HUES64 (cell line): ENCODE measurements around the gene KRTAP5-1.
"Not testable (repeated sequence)": the region's sequence is repeated elsewhere in the genome, so short reads cannot be mapped to it uniquely, and the experiment has no call there.

Experiments used
- H3K27ac ChIP-seq: 2 replicates; pipeline ENCODE4 v1.7.0; 2013; ENCODE audit warnings: low read depth, low read length, inconsistent platforms
- H3K27me3 ChIP-seq: 2 replicates; pipeline ENCODE4 v1.6.1; 2013; ENCODE audit warnings: mild to moderate bottlenecking, low read length; ENCODE audit not compliant: insufficient read depth
- H3K36me3 ChIP-seq: 2 replicates; pipeline ENCODE4 v1.6.1; 2013; ENCODE audit warnings: mild to moderate bottlenecking, low read length; ENCODE audit not compliant: insufficient read depth
- H3K4me1 ChIP-seq: 2 replicates; pipeline ENCODE4 v1.6.1; 2013; ENCODE audit warnings: mild to moderate bottlenecking, low read length, moderate library complexity; ENCODE audit not compliant: insufficient read depth
- H3K4me3 ChIP-seq: 2 replicates; pipeline ENCODE4 v1.5.1; 2013; ENCODE audit warnings: mild to moderate bottlenecking, low read length, moderate library complexity
- H3K9ac ChIP-seq: 2 replicates; pipeline ENCODE4 v1.6.1; 2013; ENCODE audit warnings: mild to moderate bottlenecking, low read depth, low read length
- H3K9me3 ChIP-seq: 2 replicates; pipeline ENCODE4 v1.6.1; 2013; ENCODE audit warnings: low read depth, low read length; ENCODE audit not compliant: insufficient read depth
- WGBS: fragments of 150-250, 120-280 bp; methylation state at CpG from one replicate; pipeline ENCODE4 v1.1.7; 2013; ENCODE audit warnings: missing lambda C conversion rate; 5-methylcytosine and 5-hydroxymethylcytosine counted together

Gene KRTAP5-1

DNA sequence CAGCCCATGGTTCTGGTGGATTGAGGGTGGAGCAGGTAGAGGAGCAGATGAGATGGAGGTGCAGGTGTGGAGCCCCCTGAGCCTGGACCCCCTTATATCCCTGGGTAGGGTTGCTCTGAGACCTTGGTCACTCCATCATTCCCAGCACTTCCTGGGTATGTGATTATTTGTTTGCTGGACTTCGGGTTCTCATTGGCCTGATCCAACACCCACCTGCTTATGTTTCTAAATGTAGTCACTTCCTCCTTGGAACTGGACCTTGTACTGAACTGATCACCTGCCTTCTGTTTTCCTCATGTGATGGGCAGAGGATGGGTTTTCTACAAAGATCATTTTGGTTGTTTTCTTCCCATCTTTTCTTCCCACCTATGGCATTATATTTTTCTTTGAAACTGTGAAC is 37.0 kb upstream of the KRTAP5-1 start, which contains the start of gene KRTAP5-4:
TSS of gene KRTAP5-4 (minus strand) at position 53 of the 400 bp plus-strand sequence. CDS start at position 8, 45 bp downstream.
- Histone ChIP-seq H3K27me3 (peaks cover 2% of the 10 kb centered on the region), H3K36me3 (no peaks in the 10 kb centered on the region), H3K27ac (no peak within 1 kb of the TSS), H3K9me3 (no peaks in the 10 kb centered on the region), H3K4me1 (no peaks in the 10 kb centered on the region), H3K4me3 (no peak within 1 kb of the TSS), H3K9ac (no peak within 1 kb of the TSS)
- 100% methylated on average over 1 of the region's 1 CpG for WGBS

DNA sequence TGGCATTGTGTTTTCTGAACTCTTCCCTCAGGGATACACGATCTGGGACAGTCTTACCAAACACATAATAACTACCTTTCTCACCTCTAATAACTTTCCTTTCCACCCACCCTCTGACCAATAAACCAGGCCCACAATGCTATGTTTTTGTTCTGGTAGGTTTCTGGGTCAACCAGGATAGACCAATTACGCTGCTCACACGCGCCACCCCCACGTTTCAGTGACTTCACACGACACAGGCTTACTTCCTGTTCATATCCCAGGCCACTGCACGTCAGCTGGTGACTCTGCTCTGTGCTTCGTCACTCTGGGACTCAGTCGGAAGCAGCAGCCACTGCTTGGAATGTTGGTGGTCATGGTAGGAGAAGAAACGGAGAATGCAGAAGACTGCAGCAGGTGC is 34.4 kb upstream of the KRTAP5-1 start:
- Histone ChIP-seq H3K36me3 (no peaks in the 10 kb centered on the region), H3K9me3 (no peaks in the 10 kb centered on the region), H3K27ac (no peak overlapping the region), H3K9ac (no peak overlapping the region), H3K4me3 (no peak overlapping the region), H3K27me3 (peaks cover 5% of the 10 kb centered on the region), H3K4me1 (no peaks in the 10 kb centered on the region)
- WGBS, result 95% methylated on average over 10 of the region's 10 CpGs

DNA sequence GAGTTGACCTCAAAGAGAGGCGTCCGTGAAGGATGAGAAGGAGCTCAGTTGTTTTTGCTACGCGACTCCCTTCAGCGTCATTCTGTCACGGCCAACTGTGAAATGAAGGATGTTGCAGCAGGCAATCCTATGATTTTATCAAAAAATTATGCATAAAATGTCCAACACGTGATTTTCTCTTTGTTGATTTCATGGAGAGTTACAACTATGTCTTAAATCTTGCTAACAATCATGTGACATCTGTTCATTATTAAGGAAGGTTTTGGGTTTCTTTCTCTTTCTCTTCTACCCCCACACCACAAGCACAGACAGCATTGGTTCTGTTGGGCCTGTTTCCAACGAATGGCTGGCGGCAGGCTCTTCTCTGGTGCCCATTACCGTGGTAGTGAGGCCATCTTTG is 33.1 kb upstream of the KRTAP5-1 start:
- Histone ChIP-seq H3K27me3 (peaks cover 5% of the 10 kb centered on the region), H3K36me3 (no peaks in the 10 kb centered on the region), H3K27ac (no peak overlapping the region), H3K4me3 (no peak overlapping the region), H3K4me1 (no peaks in the 10 kb centered on the region), H3K9ac (no peak overlapping the region), H3K9me3 (no peaks in the 10 kb centered on the region)
- WGBS, result 82% methylated on average over 10 of the region's 10 CpGs

DNA sequence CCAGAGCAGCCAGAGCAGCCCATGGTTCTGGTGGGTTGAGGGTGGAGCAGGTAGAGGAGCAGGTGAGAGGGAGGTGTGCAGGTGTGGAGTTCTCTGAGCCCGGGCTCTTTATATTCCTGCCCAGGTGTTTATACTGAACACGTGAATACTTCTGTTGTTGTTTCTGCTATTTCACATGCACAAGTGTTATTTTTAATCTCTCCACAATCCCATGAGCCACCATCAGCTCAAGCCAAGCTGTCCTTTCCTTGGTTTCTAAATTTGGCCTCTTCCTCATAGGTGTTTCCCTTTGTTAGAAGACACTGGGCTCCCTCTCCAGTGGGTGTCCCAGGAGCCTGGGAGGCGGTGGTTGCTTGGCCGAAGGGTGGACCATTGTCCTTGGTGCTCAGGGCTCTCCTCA is 23.3 kb upstream of the KRTAP5-1 start, which contains the start of gene KRTAP5-3:
TSS of gene KRTAP5-3 (minus strand) at position 101 of the 400 bp plus-strand sequence. CDS start at position 23, 78 bp downstream.
- WGBS, result 73% methylated on average over 4 of the region's 4 CpGs
- peaks cover 3% of the 10 kb centered on the region; the same call in 1 of the 2 replicates for H3K9me3 ChIP-seq
- no peak within 1 kb of the TSS for H3K9ac ChIP-seq
- H3K36me3 ChIP-seq, result no peaks in the 10 kb centered on the region
- no peak within 1 kb of the TSS for H3K4me3 ChIP-seq
- peaks cover 13% of the 10 kb centered on the region; the same call in 1 of the 2 replicates for H3K27me3 ChIP-seq
- H3K27ac ChIP-seq, result no peak within 1 kb of the TSS
- 0 out of 2 replicates have a peak, but pooled peaks cover 9% of the 10 kb centered on the region for H3K4me1 ChIP-seq

DNA sequence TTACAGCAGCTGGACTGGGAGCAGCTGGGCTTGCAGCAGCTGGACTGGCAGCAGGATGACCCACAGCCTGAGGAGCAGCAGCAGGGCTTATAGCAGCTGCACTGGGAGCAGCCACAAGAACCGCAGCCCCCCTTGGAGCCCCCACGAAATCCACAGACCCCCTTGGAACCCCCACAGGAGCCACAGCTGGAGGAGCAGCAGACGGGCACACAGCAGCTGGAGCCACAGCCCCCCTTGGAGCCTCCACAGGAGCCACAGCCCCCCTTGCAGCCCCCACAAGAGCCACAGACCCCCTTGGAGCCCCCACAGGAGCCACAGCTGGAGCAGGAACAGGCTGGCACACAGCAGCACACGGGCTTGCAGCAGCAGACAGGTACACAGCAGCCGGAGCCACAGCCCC is 22.8 kb upstream of the KRTAP5-1 start:
- not testable (repeated sequence) for H3K36me3 ChIP-seq, H3K4me3 ChIP-seq, H3K4me1 ChIP-seq, H3K9me3 ChIP-seq, H3K9ac ChIP-seq, H3K27ac ChIP-seq
- peaks cover 13% of the 10 kb centered on the region; the same call in 1 of the 2 replicates for H3K27me3 ChIP-seq
- 82% methylated on average over 5 of the region's 5 CpGs for WGBS

DNA sequence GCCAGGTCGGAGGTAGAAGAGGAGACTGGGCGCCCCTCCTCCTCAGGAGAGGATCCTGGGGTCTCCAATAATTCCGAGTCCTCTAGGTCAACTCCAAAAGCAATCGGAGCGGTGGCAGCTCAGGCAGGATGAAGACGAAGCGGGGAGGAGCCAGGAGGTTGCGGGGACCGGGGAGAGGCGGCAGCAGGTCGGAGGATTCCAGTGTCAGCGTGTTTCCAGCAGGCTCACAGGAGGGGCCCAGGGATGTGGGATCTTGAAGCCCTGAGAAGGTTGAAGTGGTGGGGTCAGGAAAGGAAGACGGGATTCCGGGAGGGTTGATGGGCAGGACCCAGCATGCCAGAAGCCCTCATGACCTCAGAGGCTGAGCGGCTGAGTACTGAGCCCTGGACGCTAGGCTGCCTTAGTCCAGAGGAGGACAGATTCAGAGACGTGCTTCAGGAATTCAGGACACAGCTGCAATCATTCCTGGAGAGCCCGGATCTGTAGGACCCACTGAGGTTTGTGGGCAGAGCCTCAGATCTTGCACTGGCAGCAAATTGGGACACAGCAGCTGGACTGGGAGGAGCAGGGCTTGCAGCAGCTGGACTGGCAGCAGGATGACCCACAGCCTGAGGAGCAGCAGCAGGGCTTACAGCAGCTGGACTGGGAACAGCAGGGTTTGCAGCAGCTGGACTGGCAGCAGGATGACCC is 22.2 kb upstream of the KRTAP5-1 start:
- H3K9me3 ChIP-seq, H3K27ac ChIP-seq, H3K4me1 ChIP-seq, H3K9ac ChIP-seq, H3K4me3 ChIP-seq, H3K36me3 ChIP-seq: not testable (repeated sequence)
- H3K27me3 ChIP-seq, result peaks cover 13% of the 10 kb centered on the region; the same call in 1 of the 2 replicates
- WGBS, result 29% methylated on average over 18 of the region's 18 CpGs

DNA sequence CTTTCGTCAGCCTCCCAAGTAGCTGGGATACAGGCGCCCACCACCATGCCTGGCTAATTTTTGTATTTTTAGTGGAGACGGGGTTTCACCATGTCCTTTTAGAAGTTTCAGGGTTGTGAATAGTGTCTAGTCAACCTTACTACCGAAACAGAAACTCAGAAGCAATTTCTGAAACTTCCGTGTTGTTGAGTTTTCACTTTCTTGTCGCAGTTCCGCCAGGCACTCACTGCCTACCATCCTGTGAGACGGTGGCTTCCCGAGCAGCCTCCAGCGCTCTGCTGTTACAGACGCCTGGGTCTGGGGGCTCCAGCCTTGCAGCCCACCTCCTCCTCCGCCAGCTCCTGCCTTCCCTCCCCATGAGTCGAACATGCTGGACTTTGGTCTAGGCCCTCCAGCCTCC is 20.8 kb upstream of the KRTAP5-1 start:
- not testable (repeated sequence) for H3K9me3 ChIP-seq, H3K4me3 ChIP-seq
- WGBS, result 95% methylated on average over 13 of the region's 13 CpGs

DNA sequence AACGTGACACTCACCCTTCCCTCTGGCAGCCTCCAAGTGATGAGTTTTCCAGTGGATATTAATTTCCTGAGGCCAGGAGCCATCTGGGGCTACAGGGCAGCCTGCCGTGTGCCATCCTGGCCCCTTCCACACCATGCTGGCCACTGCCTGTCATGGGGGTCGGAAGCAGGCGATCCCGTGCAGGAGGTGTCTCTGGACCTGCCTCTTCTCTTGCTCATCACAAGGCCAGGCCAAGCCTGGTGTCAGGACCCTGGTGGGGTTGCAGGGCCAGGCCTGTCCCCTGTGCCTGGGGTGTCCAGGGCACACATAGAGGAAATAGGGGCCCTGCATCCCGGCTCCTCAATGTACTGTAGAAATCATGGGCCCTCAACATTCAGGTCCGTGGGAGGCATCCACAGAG is 19.6 kb upstream of the KRTAP5-1 start:
- no peak overlapping the region for H3K9ac ChIP-seq
- 94% methylated on average over 7 of the region's 7 CpGs for WGBS
- peaks cover 13% of the 10 kb centered on the region; the same call in 1 of the 2 replicates for H3K27me3 ChIP-seq
- H3K36me3 ChIP-seq, result no peaks in the 10 kb centered on the region
- no peak overlapping the region for H3K4me3 ChIP-seq
- H3K9me3 ChIP-seq, result peaks cover 5% of the 10 kb centered on the region
- H3K4me1 ChIP-seq, result peaks cover 9% of the 10 kb centered on the region; the same call in 1 of the 2 replicates
- H3K27ac ChIP-seq, result no peak overlapping the region

More for the DNA sequence above, 20.8 kb upstream of the KRTAP5-1 start:
- H3K9ac ChIP-seq, H3K4me1 ChIP-seq, H3K27ac ChIP-seq, H3K36me3 ChIP-seq: not testable (repeated sequence)
- peaks cover 13% of the 10 kb centered on the region; the same call in 1 of the 2 replicates for H3K27me3 ChIP-seq

DNA sequence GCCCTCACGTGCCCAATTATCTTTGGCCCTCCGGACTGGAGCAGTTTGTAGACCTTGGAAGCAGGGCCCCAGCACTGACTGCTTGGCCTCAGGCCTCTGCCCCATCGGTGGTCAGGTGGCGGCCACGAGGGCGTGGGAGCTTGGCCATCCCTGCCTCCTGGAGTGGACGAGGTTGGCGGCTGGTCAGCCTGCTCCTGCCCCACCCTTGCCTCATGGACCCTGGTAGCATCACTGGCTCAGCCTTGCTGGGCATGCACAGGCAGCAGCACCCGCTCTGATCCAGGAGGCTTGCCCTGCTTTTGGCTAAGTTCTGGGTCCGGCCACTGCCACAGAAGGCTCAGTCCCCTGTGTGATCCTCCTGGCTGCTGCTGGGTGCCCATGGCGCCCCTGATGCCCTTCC is 19.1 kb upstream of the KRTAP5-1 start:
- H3K27ac ChIP-seq, result no peak overlapping the region
- peaks cover 5% of the 10 kb centered on the region for H3K9me3 ChIP-seq
- H3K27me3 ChIP-seq, result peaks cover 13% of the 10 kb centered on the region; the same call in 1 of the 2 replicates
- H3K9ac ChIP-seq, result no peak overlapping the region
- H3K4me3 ChIP-seq, result no peak overlapping the region
- WGBS, result 93% methylated on average over 11 of the region's 11 CpGs
- H3K4me1 ChIP-seq, result peaks cover 9% of the 10 kb centered on the region; the same call in 1 of the 2 replicates
- no peaks in the 10 kb centered on the region for H3K36me3 ChIP-seq

DNA sequence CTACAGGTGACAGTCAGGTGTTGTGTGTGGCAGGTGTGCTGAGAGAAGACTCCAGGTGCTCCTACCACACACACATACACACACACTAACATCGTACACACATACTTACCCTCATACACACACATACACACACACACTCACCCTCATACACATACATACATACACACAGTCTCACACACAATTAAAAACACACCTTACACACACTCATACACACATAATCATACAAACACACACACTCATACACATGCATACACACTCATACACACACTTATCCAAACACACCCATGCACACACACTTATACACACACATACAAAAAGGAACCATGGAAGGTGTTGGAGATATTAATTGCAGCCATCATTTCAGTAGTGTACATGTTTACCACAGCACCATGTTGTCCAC is 18.5 kb upstream of the KRTAP5-1 start:
- Histone ChIP-seq H3K36me3 (no peaks in the 10 kb centered on the region), H3K9me3 (peaks cover 5% of the 10 kb centered on the region), H3K4me1 (peaks cover 9% of the 10 kb centered on the region; the same call in 1 of the 2 replicates), H3K9ac (no peak overlapping the region), H3K27me3 (peaks cover 13% of the 10 kb centered on the region; the same call in 1 of the 2 replicates), H3K27ac (no peak overlapping the region), H3K4me3 (no peak overlapping the region)
- WGBS, result 90% methylated on average over 1 of the region's 1 CpG

DNA sequence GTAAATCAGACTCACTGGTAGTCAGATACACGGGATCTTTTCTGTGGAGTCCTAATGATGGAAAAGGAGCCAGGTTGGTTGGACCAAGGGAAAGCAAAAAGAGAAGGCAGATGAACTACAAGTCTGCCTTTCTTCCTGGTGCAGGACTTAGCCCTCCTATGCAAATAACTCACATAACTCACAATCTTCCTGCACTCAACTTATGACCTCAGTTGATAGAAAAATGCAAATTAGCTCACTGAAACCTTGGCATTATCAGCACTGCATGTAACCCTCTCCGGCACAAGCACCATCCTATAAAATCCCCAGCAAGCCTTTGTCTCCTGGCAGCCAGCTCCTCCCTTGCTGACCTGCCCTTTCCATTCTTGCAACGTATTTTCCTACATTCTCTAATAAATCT is 16.6 kb upstream of the KRTAP5-1 start:
- H3K4me3 ChIP-seq, H3K27me3 ChIP-seq, H3K9me3 ChIP-seq, H3K36me3 ChIP-seq, H3K9ac ChIP-seq, H3K27ac ChIP-seq, H3K4me1 ChIP-seq: not testable (repeated sequence)
- 94% methylated on average over 3 of the region's 3 CpGs for WGBS
